ENCODE results near the gene TMC1.
"Not testable (repeated sequence)": the region's sequence is repeated elsewhere in the genome, so short reads cannot be mapped to it uniquely, and the experiment has no call there.

The TMC1 gene

DNA sequence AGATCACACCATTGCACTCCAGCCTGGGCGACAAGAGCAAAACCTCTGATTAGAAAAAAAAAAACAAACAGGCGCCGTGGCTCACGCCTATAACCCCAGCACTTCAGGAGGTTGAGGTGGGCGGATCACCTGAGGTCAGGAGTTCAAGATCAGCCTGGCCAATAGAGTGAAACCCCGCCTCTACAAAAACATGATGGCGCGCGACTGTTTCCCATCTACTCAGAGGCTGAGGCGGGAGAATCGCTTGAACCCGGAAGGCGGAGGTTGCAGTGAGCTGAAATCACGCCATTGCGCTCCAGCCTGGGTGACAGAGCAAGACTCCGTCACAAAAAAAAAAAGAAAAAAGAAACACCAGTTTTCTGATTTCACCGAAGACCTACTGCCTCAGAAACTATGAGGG lies at the start of gene TMC1:
TSS of gene TMC1 (plus strand) at position 193 of the 400 bp plus-strand sequence. CDS start 127,041 bp downstream, outside the sequence.
- peak; percentile 45 for DNase-seq

DNA sequence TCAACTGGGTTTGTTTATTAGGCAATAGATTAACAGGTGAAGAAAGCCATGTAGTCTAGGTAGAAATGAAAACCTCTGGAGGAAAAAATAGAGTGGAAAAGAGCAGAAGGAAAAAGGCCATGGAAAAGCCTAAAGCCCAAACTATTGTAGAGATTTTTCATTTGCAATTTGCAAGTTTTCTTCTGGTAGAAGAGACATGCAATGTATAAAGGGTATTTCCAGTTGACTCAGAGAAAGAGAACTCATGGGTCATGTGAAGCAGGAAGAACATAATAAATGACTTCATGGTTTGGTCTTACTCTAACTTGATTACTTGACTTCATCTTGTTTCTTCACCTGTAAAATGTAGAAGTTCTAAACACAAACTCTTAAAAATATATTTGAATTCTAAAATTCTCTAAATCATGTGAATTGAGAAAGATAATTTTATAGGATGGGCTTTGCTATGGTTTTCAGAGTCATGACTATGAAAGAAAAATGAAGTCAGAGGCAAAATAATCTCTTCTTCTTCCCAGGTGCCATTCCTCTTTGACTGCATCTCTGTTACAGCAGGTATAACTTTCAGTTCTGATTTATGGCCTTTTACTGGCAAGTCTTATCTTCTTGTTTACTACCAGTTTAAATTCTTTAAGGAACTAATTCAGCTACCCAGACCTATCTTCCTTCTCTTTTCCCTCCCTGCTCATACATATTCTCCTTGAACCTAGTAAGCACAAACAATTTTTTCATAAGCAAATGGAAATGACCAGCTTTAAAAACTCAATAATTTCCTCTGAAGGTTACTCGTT lies 47.7 kb upstream of the TMC1 start:
- DNase-seq: no peak

DNA sequence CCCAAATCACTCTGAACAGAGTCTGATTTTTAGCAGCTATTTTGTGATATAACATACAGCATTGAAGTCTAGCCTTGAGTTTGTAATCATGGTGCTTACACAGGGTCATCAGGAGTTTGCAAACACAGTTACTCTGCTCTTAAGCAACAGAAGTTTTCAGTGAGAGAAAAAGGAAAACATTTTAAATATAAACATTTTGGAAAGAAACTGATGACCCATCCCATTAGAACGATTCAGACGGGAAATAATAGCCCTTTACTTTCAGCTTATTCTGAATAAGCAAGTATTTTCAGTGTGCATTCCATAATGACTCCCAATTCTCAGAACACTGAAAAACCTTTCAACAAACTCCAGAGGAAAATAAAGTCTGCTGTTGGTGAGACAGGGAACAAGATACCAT lies 46.7 kb upstream of the TMC1 start:
- DNase-seq: no peak

DNA sequence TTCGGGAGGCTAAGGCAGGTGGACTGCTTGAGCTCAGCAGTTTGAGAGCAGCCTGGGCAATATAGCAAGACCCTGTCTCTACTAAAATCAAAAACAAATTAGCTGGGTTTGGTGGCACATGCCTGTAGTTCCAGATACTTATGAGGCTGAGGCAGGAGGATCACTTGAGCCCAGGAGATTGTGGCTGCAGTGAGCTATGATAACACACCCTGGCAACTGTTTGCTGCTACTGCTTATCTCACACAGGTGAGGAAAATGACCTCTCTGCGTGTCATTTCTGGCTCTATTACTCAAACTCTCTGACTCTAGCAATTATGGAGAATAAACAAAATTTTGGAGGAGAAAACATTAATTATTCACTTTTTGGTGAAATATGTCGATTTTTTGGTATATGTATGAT lies 45.3 kb upstream of the TMC1 start:
- DNase-seq: no peak

DNA sequence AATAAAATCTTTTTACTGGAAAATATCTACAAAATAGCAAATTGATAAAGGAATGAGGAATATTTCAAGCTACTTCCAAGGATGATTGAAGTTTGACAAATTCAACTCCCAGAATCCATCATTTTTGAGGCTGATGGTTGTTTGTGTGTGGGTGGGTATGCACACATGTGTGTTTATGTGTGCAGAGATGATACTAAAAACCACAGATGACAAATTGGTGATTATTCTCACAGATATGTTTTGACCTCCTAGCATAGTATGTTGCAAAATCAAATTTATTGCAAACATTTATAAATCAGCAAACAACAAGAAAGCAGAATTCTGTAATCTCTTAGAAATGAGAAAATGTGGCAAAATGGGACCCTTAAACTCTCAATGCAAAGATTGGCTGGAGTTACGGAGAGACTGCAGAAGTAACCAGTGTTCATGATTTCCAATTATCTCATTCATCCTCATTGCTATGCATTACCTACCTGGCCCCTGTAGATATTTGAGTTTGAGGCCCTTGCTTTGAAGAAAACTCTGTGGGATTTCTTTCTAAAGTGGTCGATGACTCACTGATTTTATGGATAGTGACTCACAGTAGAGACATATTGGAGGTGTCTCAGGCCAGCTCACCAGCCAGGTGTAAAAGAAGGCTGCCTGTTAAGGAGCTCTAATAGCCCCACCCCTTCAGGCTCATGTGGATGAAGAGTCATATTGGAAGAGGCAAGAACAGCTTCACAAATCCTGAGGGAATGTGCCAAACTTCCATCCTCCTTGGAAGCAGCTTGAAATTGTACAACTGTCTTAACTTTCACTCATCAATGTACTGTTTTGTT lies 44.6 kb upstream of the TMC1 start:
- DNase-seq: peak; percentile 14

DNA sequence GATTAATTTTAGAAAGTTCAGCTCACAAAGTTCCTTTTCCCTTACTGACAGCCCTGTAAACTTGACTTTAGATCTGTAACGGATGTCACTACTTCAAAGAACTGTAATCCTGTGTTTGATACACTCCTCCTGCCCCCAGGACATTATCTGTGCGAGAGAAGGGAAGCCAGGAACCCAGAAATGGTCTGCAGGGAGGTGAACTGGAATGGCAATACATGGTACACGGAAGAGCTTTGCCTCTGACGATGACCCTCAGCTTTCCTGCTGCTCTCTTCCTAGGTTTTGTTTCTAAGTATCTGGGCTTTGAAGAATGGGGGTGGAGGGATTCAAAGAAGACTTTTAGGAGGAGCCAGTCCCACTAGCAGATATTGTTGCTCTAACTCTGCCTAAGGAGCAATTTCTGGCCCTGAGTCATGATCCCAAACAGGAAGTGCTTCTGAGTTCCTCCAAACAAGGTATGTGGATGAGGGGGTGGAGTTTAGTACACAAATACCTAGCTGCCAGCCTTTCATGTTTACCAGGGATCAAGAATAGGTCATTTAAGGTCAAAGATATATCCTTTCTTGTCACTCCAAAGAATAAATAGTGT lies 43.4 kb upstream of the TMC1 start:
- peak; percentile 34 for DNase-seq

DNA sequence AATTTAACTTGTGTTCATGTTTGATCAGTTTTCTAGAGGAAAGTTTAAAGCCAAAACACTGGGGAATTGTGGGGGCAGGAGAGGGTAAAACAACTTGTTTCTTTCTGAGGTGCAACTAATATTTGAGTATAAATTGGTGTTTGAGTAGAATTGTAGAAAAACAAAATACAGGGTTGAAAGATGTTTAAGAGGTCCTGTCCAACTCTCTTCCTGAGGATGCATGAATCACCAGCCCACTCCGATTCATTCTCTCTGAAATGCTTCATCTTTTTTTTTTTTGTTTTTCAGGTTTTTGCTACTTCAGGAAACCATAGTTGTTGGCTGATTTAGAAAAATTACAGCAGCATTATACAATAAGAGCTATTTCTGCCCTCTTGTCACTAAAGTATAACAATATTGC lies 42.4 kb upstream of the TMC1 start:
- DNase-seq: no peak

DNA sequence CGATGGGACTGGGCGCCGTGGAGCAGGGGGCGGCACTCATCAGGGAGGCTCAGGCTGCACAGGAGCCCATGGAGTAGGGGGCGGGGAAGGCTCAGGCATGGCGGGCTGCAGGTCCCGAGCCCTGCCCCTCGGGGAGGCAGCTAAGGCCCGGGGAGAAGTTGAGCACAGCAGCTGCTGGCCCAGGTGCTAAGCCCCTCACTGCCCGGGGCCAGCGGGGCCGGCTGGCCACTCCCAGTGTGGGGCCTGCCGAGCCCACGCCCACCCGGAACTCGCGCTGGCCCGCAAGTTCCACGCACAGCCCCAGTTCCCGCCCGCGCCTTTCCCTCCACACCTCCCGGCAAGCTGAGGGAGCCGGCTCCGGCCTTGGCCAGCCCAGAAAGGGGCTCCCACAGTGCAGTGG lies 41.1 kb upstream of the TMC1 start:
- not testable (repeated sequence) for DNase-seq

DNA sequence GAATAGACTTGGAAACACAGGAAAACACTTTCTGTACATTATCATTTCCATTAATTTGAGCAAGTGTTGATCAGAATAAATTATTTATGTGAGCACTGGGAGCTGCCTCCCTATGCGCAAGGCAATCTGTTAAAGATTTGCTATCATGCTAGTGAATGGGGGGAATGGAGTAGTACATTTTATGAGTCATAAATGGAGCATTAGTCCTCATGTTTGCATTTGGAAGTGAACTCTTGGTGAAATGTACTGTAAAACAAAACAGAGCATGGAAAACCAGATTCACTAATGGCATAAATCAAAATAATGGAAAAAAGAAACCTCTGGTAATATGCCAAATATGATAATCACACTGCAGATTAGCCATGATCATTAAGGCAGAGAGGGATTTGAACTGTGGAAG lies 40.5 kb upstream of the TMC1 start:
- no peak for DNase-seq

DNA sequence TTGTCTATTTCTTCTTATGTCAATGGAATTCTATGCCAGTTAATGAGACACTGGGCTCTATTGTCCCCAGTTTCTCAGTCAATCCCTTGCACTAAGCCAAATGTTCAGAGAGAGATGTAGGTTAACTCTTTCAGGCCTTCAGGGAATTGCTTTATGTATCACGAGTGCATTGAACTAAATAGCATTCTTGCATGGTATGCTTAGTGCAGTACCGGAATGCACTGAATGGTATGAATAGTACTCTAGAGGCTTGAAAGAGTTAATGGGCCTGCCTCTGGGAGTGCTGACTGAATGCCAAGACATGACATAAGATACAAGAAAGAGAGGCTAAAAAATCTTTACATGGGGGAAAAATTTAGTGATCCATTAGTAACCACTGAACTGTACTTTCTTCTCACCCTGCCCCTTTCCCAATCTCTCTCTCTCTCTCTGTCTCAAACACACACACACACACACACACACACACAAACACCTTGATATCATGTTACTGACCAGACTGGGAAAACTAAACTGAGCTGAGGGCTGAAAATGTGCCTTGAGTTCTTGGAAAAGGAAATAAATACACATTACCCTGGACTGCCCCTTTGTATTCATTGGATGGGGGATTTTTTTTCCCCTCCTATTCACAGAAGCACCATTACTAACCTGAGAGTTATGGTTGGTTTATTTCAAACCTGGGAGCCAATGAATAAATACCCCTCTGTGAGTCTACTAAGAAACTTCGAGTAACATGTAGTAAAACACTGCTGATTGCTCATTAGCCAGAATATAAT lies 35.4 kb upstream of the TMC1 start:
- no peak for DNase-seq

DNA sequence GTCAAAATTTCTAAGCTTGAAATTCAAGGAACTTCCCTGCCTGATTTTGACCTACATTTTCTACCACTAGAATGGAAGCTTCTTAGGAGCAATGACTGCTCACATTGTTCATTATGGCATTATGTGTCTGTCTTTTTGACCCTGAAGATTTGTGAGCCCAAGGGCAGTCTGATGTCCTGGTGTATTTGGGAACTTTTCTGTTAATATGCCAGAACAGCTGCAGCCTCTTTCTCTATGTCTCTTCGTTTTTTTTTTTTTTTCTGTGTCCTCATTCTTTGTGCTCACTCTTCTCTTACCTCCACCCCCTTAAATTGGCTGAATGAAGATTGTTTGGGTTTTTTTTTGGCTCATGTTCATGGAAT lies 34.8 kb upstream of the TMC1 start:
- no peak for DNase-seq

DNA sequence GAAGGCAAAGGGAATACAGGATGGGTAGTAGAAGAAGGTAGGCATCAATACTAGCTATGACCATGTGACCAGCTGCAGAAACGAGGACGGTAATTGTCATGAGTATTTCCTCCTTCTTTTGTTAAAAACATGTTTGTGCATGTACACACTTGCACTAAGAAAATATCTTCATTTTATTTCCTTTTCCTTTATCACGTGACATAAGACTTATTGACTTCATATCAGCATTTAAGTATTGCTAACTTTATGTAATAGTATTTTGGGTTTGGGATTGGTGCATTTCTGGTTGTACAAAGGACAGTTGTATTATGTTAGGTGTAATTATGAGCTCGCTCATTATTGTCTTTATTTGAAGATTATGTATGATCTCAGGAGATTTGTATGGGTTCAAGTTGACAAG lies 33.7 kb upstream of the TMC1 start:
- not testable (repeated sequence) for DNase-seq

DNA sequence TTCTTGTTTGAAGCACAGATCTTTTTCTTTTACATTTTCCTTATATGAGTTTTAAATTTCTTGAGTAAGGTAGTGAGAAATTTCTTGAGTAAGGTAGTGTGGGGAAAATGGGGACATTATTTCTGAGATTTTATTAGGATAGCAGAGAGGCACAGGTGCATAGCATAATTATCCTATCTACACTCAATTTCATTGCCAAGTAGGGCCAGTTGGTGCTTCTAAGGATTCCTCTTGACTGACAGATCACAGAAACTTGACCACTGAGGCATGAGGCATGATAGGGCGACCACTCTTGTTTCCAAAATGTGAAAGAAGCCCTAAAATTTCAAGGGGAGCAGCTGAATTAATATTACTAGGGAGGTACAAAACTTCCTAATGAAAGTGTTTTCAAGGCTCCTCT lies 31.4 kb upstream of the TMC1 start:
- DNase-seq: no peak

DNA sequence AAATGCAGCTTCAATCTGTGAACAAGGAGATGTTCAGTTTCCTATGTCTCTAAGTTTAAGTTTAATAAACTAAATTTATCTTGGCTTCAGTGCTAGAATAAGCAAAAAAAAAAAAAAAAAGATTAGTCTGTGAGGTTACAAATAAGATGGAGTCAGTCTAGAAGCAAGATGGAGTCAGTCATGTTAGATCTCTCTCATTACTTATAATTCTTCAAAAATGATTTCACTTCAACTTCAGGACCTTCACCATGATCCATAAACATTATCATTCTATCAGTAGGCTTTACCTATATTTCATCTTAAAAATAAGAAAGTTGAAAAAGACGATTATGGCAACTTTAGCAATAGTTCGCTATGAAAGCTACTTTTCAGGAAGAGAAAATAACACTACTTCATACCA lies 30.2 kb upstream of the TMC1 start:
- DNase-seq: no peak

DNA sequence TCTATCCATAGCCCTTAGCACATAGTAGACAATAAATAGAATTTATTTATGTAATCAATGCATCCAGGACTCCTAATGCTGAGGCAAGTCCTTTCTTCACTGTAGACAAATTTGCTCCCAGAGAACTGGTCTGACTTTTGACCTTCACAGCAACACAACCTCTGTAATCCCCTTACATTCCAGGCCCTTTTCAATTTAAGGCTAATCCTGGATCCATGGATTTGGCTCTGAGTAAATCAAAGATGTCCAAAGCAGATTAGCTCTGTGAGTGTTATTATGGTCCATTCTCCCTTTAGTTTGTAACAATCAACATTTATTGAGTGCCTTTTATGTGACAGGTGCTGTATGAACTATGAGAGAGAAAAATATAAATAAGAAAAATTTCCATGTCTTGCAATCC lies 27.4 kb upstream of the TMC1 start:
- no peak for DNase-seq

DNA sequence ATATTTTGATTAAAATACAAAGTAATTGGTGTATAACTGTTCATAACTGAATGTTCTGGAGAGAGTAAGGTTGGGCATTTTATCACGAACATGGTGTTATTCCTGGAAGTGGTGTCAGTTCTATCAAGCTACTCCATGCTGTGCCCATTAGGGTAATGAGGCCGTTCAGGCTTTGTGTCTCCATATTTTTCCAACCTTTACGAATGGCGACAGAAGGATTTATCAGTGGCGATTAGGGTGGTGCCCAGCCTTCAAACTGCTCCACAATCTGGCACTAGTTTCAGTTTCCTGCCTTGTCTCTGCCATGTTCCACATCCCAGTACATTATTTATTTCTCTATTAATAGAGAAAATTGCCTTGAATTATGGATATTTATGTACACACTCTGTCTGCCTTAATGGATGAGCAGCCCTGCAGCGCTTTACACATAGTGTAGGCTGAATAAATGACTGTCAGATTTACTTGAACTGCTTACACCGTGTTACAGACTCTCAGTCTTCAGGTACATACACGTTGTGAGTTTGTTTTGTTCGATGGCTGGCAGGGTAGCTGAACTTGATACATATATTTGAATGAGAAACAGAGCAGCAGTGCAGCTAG lies 23.9 kb upstream of the TMC1 start:
- DNase-seq: no peak

DNA sequence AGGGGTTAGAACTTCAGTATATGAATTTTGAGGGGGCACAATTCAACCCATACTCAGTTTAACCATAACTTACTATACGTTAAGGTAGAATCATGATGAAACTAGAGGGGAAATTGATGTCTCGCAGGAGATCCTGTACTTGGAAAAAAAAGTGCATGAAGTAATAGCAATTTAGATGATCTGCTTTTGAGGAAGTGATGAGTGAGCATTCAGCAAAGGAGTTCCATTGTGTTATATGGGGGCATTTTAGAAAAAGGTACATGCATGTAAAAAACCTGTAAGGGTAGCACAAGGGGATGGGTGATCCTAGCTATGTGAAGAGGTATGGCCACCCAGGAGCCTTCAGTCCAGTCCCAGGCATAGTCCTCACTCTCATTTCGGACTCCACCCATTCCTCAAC lies 14.8 kb upstream of the TMC1 start:
- DNase-seq: no peak

DNA sequence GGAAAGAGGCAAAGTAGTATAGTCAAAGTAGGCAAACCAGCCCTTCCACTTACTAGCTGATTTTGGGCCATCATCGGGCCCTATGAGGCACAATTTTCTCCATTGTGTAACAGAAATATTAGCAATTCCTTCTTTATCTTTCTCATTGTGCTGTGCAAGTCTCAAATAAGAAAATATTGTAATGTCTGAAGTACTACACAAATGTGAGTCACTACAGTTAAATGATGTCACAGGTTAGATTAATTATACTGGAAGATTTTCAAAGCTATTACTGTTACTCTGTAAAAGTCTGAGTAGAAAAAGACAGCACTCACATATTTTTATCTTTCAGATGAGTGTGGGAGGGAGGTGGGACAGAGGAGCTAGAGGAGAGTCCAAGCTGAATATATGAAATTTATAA lies 12.4 kb upstream of the TMC1 start:
- no peak for DNase-seq

DNA sequence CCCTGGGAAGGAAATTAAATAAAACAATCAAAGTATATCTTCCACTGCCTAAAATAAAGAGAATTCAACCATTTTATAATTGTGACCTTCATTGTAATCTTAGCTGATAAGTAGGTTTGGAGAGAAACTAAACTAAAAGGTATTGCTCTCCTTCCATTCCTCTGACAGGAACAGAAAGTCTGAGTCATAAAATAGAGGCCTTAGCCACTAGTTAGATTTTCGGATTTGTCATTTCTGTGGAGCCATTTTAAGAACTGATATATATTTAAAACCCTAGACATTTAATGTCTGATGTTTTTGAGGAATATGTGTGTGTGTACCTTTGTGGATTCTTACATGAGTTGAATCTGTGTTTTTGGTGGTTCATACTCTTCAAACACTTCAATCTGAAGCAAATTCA lies 11.8 kb upstream of the TMC1 start:
- DNase-seq: no peak

DNA sequence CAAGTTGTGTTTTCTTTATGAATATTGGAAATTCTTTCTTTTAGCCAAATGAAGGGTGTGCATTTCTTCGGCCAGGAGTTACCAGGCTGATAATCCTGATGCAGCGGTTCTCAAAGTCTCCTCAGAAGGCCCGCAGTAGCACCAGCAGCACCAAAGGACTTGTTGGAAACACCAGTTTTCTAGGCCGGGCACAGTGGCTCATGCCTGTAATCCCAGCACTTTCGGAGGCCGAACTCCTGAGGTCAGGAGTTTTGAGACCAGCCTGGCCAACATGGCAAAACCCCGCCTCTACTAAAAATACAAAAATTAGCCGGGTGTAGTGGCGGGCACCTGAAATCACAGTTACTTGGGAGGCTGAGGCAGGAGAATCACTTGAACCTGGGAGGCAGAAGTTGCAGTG lies 397 bp upstream of the TMC1 start:
- DNase-seq: not testable (repeated sequence)

DNA sequence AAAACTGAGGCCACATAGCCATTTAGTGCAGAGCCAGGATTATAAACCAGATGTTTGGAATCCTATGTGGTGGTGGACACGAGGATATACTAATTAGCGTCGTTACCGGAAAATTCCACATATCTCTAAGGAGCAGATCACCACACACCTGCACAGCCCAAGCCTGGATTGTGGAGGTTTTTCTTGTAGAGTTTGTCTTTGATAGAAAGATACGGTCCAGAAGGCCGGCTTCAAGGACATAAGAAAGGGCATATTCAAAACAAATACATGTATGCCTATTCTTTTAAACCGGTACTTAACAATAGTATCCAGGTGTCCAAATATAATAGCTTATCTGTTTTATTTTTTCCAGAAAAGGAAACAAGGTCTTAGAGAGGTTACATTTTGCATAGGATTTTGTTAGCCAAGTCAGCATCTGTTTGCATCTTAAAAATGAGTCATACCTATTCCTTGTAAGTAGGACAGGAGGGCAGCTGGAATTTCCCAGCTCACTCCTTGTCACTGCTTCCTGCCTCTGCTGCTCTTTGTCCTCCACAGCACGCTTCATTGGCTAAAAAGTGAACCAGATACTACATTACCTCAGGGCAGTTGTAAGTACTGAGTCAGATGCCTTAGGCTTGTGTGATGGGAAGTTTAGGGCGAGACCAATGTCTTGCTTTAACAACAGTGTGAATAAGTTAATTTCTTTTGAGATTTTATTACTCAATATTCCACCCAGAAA lies 3.6 kb downstream of the TMC1 start:
- no peak for DNase-seq

Measured in NCI-H510A (cell line).